Natural killer cell (primary cell): ENCODE results near the gene ST8SIA2. TPM values are rescaled to one million over a fixed set of nuclear protein-coding genes. Genes with fewer than 3 reads are reported as not detected.

Experiments used
- ATAC-seq, 3 donors: fragments of 150-1000 bp in 2 of 3; fragments of 200-7000 bp in 1 of 3; cut with Tn5 transposase; 1 replicate in 1 of 3; 2 replicates in 2 of 3; pipeline ENCODE4 v1.10.0; 2021; ENCODE audit warnings: mild to moderate bottlenecking in 2 of 3, moderate library complexity in 2 of 3
- DNase-seq, 2 donors: peaks; one replicate each; pipeline versions ENCODE4 v3.0.0 to v3.0.0-alpha.2; 2013 to 2021; ENCODE audit warnings: mixed read lengths in 1 of 2
- H3K27ac ChIP-seq: one replicate; pipeline ENCODE4 v1.5.1; 2013; ENCODE audit warnings: mild to moderate bottlenecking, low read length
- H3K27me3 ChIP-seq: one replicate; pipeline ENCODE4 v1.6.1; 2013; ENCODE audit warnings: low read length; ENCODE audit not compliant: control insufficient read depth, insufficient read depth
- H3K36me3 ChIP-seq: one replicate; pipeline ENCODE4 v1.6.1; 2013; ENCODE audit warnings: low read length; ENCODE audit not compliant: control insufficient read depth, insufficient read depth
- H3K4me1 ChIP-seq: one replicate; pipeline ENCODE4 v1.6.1; 2013; ENCODE audit warnings: low read length; ENCODE audit not compliant: control insufficient read depth, insufficient read depth
- H3K4me3 ChIP-seq: one replicate; pipeline ENCODE4 v1.5.1; 2013; ENCODE audit warnings: low read length
- H3K9me3 ChIP-seq: one replicate; pipeline ENCODE4 v1.6.1; 2013; ENCODE audit warnings: low read length; ENCODE audit not compliant: control insufficient read depth, insufficient read depth
- H3K27ac Mint-ChIP-seq, 2 donors: one replicate each; pipeline ENCODE4 v1.8.0; 2022; ENCODE audit warnings: mild to moderate bottlenecking in 2 of 2, mixed read lengths in 2 of 2, moderate library complexity in 1 of 2
- H3K27me3 Mint-ChIP-seq, 2 donors: one replicate each; pipeline ENCODE4 v1.8.0; 2022; ENCODE audit warnings: low read depth in 2 of 2, mixed read lengths in 2 of 2
- H3K36me3 Mint-ChIP-seq: one replicate; pipeline ENCODE4 v1.8.0; 2022; ENCODE audit warnings: mixed read lengths
- H3K4me1 Mint-ChIP-seq, 2 donors: one replicate each; pipeline ENCODE4 v1.8.0; 2022; ENCODE audit warnings: mixed read lengths in 2 of 2
- H3K4me3 Mint-ChIP-seq: one replicate; pipeline ENCODE4 v1.8.0; 2022; ENCODE audit warnings: mild to moderate bottlenecking, moderate library complexity, mixed read lengths
- H3K9me3 Mint-ChIP-seq, 2 donors: one replicate each; pipeline ENCODE4 v1.8.0; 2022; ENCODE audit warnings: mixed read lengths in 2 of 2
- WGBS: methylation state at CpG from one replicate; pipeline ENCODE4 v1.1.7; 2013; ENCODE audit warnings: missing lambda C conversion rate; ENCODE audit not compliant: insufficient coverage; 5-methylcytosine and 5-hydroxymethylcytosine counted together
- intact Hi-C: fragments of 100-400 bp; cut with micrococcal nuclease; formaldehyde crosslinking; loops from one replicate; pipeline ENCODE4 v1.14.2; 2022
- total RNA-seq, 4 donors: library from RNA; stranded (reverse); fragments of 120-200 nt in 1 of 4; gene quantifications; one replicate each; pipeline versions ENCODE4 v1.2.3 to v1.2.4, GENCODE V29; 2013 to 2022
- TF ChIP-seq, protein P1 (sequence below): fragments of 200-600 bp; IDR thresholded peaks from one replicate; pipeline ENCODE4 v1.8.0; 2022; ENCODE audit warnings: antibody characterized with exemption

ST8SIA2 gene
- total RNA-seq, 3 donors from 2014 or later (not counting 1 experiment from before 2014, with no cell fraction given), result not detected

GRCh38 chr15:92355307-92355706, 38.4 kb upstream of the ST8SIA2 start:
- Mint-ChIP-seq H3K9me3 (no peaks in the 10 kb centered on the region), H3K36me3 (no peaks in the 10 kb centered on the region), H3K4me1 (no peaks in the 10 kb centered on the region), H3K4me3 (no peak overlapping the region), H3K27ac (no peak overlapping the region), H3K27me3 (peaks cover 6 to 26% of the 10 kb centered on the region in 2 donors)
- Histone ChIP-seq H3K36me3 (no peaks in the 10 kb centered on the region), H3K27me3 (no peaks in the 10 kb centered on the region), H3K4me3 (no peak overlapping the region), H3K9me3 (no peaks in the 10 kb centered on the region), H3K4me1 (no peaks in the 10 kb centered on the region), H3K27ac (no peak overlapping the region)
- TF ChIP-seq, protein P1, sequence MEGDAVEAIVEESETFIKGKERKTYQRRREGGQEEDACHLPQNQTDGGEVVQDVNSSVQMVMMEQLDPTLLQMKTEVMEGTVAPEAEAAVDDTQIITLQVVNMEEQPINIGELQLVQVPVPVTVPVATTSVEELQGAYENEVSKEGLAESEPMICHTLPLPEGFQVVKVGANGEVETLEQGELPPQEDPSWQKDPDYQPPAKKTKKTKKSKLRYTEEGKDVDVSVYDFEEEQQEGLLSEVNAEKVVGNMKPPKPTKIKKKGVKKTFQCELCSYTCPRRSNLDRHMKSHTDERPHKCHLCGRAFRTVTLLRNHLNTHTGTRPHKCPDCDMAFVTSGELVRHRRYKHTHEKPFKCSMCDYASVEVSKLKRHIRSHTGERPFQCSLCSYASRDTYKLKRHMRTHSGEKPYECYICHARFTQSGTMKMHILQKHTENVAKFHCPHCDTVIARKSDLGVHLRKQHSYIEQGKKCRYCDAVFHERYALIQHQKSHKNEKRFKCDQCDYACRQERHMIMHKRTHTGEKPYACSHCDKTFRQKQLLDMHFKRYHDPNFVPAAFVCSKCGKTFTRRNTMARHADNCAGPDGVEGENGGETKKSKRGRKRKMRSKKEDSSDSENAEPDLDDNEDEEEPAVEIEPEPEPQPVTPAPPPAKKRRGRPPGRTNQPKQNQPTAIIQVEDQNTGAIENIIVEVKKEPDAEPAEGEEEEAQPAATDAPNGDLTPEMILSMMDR, result no peak
- WGBS, result 96% methylated on average over 3 of the region's 3 CpGs
- no peak for DNase-seq
- no peak for ATAC-seq
- intact Hi-C loops, result no loop called here

DNA sequence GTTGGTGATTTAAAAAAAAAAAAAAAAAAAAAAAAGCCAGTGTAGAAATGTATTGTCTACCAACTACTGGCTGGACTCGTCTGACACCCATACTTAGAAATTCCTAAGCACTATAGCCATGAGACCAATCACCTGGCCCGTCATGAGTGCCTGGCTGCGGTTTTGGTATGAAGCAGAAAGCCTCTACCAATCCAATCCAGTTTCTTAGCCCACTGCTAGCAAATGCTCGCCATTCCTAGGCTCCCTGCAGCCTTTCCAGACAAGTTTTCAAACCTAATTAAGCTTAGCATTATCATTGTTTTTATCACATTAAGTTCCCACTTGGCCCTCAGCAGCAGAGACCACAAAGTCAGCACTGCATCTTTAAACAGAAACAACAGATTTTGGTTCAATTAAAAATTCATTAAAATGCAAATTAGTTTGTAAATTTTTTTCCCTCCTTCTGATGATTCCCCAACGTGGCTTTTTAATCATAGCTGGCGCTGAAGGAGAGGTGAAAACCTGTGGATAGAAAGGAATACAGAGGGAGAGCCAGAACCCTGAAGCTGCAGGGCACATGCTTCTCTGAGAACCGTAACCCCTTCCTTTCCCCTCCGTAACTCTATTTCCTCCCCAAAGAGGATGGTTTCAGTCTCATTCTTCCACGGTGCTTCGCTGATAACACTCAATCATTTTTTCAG, 32.2 kb upstream of the ST8SIA2 start:
- Histone ChIP-seq H3K4me3 (no peak overlapping the region), H3K4me1 (no peaks in the 10 kb centered on the region), H3K27ac (no peak overlapping the region), H3K27me3 (no peaks in the 10 kb centered on the region), H3K36me3 (no peaks in the 10 kb centered on the region), H3K9me3 (no peaks in the 10 kb centered on the region)
- WGBS, result 86% methylated on average over 8 of the region's 10 CpGs
- Mint-ChIP-seq H3K36me3 (no peaks in the 10 kb centered on the region), H3K4me3 (no peak overlapping the region), H3K27me3 (peaks cover 12 to 33% of the 10 kb centered on the region in 2 donors), H3K9me3 (no peaks in the 10 kb centered on the region), H3K27ac (no peak overlapping the region), H3K4me1 (no peaks in the 10 kb centered on the region)
- intact Hi-C loops, result no loop called here
- ATAC-seq (no peak), DNase-seq (no peak)
- TF ChIP-seq, protein P1, result no peak

DNA sequence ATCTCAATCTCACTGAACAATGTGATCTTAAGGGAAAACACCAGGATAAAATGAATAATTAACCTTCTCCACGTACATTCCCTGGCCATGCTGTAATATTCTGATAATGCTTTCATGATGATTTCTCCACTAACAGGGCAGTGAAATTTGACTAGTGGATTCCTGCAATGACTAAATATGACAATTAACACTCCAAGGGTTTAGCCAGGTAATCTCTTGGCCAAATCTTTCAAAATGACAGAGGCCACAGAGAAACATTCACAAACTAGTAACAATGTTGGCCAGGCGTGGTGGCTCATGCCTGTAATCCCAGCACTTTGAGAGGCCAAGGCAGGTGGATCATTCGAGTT, 31.7 kb upstream of the ST8SIA2 start:
- H3K27ac Mint-ChIP-seq, result no peak overlapping the region
- no peaks in the 10 kb centered on the region for H3K4me1 Mint-ChIP-seq
- Histone ChIP-seq H3K27ac (no peak overlapping the region), H3K27me3 (no peaks in the 10 kb centered on the region), H3K9me3 (no peaks in the 10 kb centered on the region), H3K36me3 (no peaks in the 10 kb centered on the region), H3K4me3 (no peak overlapping the region), H3K4me1 (no peaks in the 10 kb centered on the region)
- no peaks in the 10 kb centered on the region for H3K36me3 Mint-ChIP-seq
- H3K9me3 Mint-ChIP-seq, result no peaks in the 10 kb centered on the region
- TF ChIP-seq, protein P1, result no peak
- peaks cover 12 to 33% of the 10 kb centered on the region in 2 donors for H3K27me3 Mint-ChIP-seq
- H3K4me3 Mint-ChIP-seq, result no peak overlapping the region
- intact Hi-C loops, result no loop called here
- 66% methylated on average over 3 of the region's 3 CpGs for WGBS
- ATAC-seq, result no peak
- no peak for DNase-seq

GRCh38 chr15:92365084-92365483, 28.6 kb upstream of the ST8SIA2 start:
- Histone ChIP-seq H3K27me3 (no peaks in the 10 kb centered on the region), H3K4me1 (no peaks in the 10 kb centered on the region), H3K4me3 (no peak overlapping the region), H3K36me3 (no peaks in the 10 kb centered on the region), H3K9me3 (no peaks in the 10 kb centered on the region), H3K27ac (no peak overlapping the region)
- ATAC-seq (no peak), DNase-seq (no peak)
- H3K9me3 Mint-ChIP-seq, result no peaks in the 10 kb centered on the region
- WGBS, result 90% methylated on average over 6 of the region's 6 CpGs
- no peak overlapping the region for H3K27ac Mint-ChIP-seq
- TF ChIP-seq, protein P1, result no peak
- intact Hi-C loops, result no loop called here
- H3K4me1 Mint-ChIP-seq, result no peaks in the 10 kb centered on the region
- no peak overlapping the region for H3K4me3 Mint-ChIP-seq
- peaks cover 12 to 26% of the 10 kb centered on the region in 2 donors for H3K27me3 Mint-ChIP-seq
- no peaks in the 10 kb centered on the region for H3K36me3 Mint-ChIP-seq
